K562 (cell line): Measurements from ENCODE around the gene MAP3K19. TPM values are rescaled to one million over a fixed set of nuclear protein-coding genes. Genes with fewer than 3 reads are reported as not detected.

Experiments
- ATAC-seq: fragments of 200-7000 bp; cut with Tn5 transposase; 3 replicates; pipeline ENCODE4 v1.9.1; 2020; ENCODE audit warnings: moderate library complexity
- BruUV-seq: library from RNA; stranded (reverse); fragments of 400-500 nt; replicated peaks from 2 replicates; lab custom pipeline; 2021; lab: Mats Ljungman, UMichigan
- CTCF ChIA-PET: fragments of 300-600 bp; formaldehyde crosslinking; extraction: SDS; loops from one replicate; lab custom pipeline; 2021; ENCODE audit warnings: low intra/inter-chr PET ratio; lab: Yijun Ruan, JAX
- POLR2A ChIA-PET: fragments of 300-600, 350-650 bp; sonication (Branson Sonifier 250); formaldehyde crosslinking; extraction: SDS; loops from one replicate; lab custom pipeline; 2021; ENCODE audit warnings: antibody characterized with exemption, inconsistent platforms; lab: Yijun Ruan, JAX
- DNase-seq, 4 experiments: peaks; one replicate each; pipeline versions ENCODE4 v3.0.0 to v3.0.0-alpha.2; 2011 to 2018; ENCODE audit warnings: low spot score in 3 of 4, mixed read lengths in 3 of 4; ENCODE audit errors: extremely low read depth in 1 of 4
- FAIRE-seq: peaks from 2 replicates; lab custom pipeline; 2011; peaks lifted over from hg19 to GRCh38; lab: Jason Lieb, UNC
- H2AFZ ChIP-seq: 2 replicates; pipeline ENCODE4 v1.6.0; 2011; ENCODE audit warnings: low read depth, low read length, control low read depth, inconsistent platforms
- H3K27ac ChIP-seq: fragments of 200-600 bp; 3 replicates; pipeline ENCODE4 v1.8.0; 2011; ENCODE audit warnings: low read depth, mild to moderate bottlenecking, control low read depth, inconsistent platforms, low read length, moderate library complexity, mixed read lengths; ENCODE audit errors: extremely low read depth
- H3K27me3 ChIP-seq, 2 experiments: fragments of 300-600 bp in 1 of 2; 2 replicates in 1 of 2; 3 replicates in 1 of 2; pipeline versions ENCODE4 v1.6.0 to v1.8.0; 2011; ENCODE audit warnings: inconsistent platforms in 2 of 2, low read length in 2 of 2, mild to moderate bottlenecking in 1 of 2, mixed read lengths in 1 of 2, moderate library complexity in 1 of 2; ENCODE audit not compliant: control insufficient read depth in 2 of 2, insufficient read depth in 2 of 2
- H3K36me3 ChIP-seq: fragments of 300-600 bp; 3 replicates; pipeline ENCODE4 v1.8.0; 2011; ENCODE audit warnings: mild to moderate bottlenecking, low read length, inconsistent platforms; ENCODE audit not compliant: control insufficient read depth, insufficient read depth
- H3K4me1 ChIP-seq, 2 experiments: fragments of 200-600 bp in 1 of 2; replicated peaks in 1 of 2; 2 replicates in 1 of 2; 3 replicates in 1 of 2; pipeline versions ENCODE4 v1.5.1 to v1.8.0; 2011; ENCODE audit warnings: inconsistent platforms in 2 of 2, low read length in 2 of 2, mild to moderate bottlenecking in 1 of 2, mixed read lengths in 1 of 2, moderate library complexity in 1 of 2; ENCODE audit not compliant: control insufficient read depth in 2 of 2, insufficient read depth in 2 of 2
- H3K4me2 ChIP-seq: 2 replicates; pipeline ENCODE4 v1.6.1; 2011; ENCODE audit warnings: low read length, control low read depth, inconsistent platforms, mixed read lengths; ENCODE audit not compliant: insufficient read depth
- H3K4me3 ChIP-seq: fragments of 200-600 bp; sonication (generic), shearing (Covaris generic); 2 replicates; pipeline ENCODE4 v1.5.1; 2016; ENCODE audit warnings: control low read depth, inconsistent platforms
- H3K79me2 ChIP-seq: fragments of 200-600 bp; 3 replicates; pipeline ENCODE4 v1.8.0; 2011; ENCODE audit warnings: low read length, inconsistent platforms; ENCODE audit not compliant: control insufficient read depth, insufficient read depth
- H3K9ac ChIP-seq, 2 experiments: 2 replicates each; pipeline versions ENCODE4 v1.6.0 to v1.6.1; 2011; ENCODE audit warnings: low read depth in 2 of 2, low read length in 2 of 2, control low read depth in 1 of 2, inconsistent platforms in 1 of 2, mild to moderate bottlenecking in 1 of 2, mixed read lengths in 1 of 2; ENCODE audit not compliant: insufficient read depth in 1 of 2
- H3K9me1 ChIP-seq: one replicate; pipeline ENCODE4 v1.6.0; 2011; ENCODE audit warnings: inconsistent platforms, mild to moderate bottlenecking, low read length, moderate library complexity; ENCODE audit not compliant: control insufficient read depth, insufficient read depth
- H3K9me3 ChIP-seq: replicated peaks from 2 replicates; pipeline ENCODE4 v1.5.1; 2011; ENCODE audit warnings: low read depth, low read length, inconsistent platforms; ENCODE audit not compliant: control insufficient read depth, insufficient read depth
- H4K20me1 ChIP-seq: replicated peaks from 2 replicates; pipeline ENCODE4 v1.6.1; 2011; ENCODE audit warnings: low read length, inconsistent platforms, mixed read lengths; ENCODE audit not compliant: control insufficient read depth, insufficient read depth
- AFF1 ChIP-seq, 2 experiments: fragments of 450-650 bp; IDR thresholded peaks; 2 replicates each; pipeline ENCODE4 v1.6.1; 2018; ENCODE audit warnings: mild to moderate bottlenecking in 2 of 2, low read depth in 1 of 2; ENCODE audit not compliant: partially characterized antibody in 2 of 2
- BRF2 ChIP-seq: IDR thresholded peaks from 3 replicates; pipeline ENCODE4 v1.6.1; 2011; ENCODE audit warnings: borderline replicate concordance, mild to moderate bottlenecking; ENCODE audit not compliant: insufficient read length, insufficient read depth
- CBX3 ChIP-seq, 2 experiments: IDR thresholded peaks; 1 replicate in 1 of 2; 2 replicates in 1 of 2; pipeline ENCODE4 v1.6.1; 2012; ENCODE audit warnings: inconsistent platforms in 2 of 2, low read length in 2 of 2, borderline replicate concordance in 1 of 2, control low read depth in 1 of 2
- CSDE1 ChIP-seq, 2 experiments: fragments of 450-650 bp; IDR thresholded peaks; 2 replicates each; pipeline ENCODE4 v1.6.1; 2016; ENCODE audit warnings: mild to moderate bottlenecking in 1 of 2
- E2F4 ChIP-seq: sonication (generic); formaldehyde crosslinking; IDR thresholded peaks from 2 replicates; pipeline ENCODE4 v1.8.0; 2022; ENCODE audit warnings: mild to moderate bottlenecking, low read depth, missing genetic modification reagents
- MCM2 ChIP-seq: fragments of 450-650 bp; IDR thresholded peaks from 2 replicates; pipeline ENCODE4 v1.6.1; 2017; ENCODE audit warnings: low read depth, mild to moderate bottlenecking
- RB1 ChIP-seq: fragments of 450-650 bp; IDR thresholded peaks from 2 replicates; pipeline ENCODE4 v1.6.1; 2017; ENCODE audit warnings: low read depth, mild to moderate bottlenecking
- TAL1 ChIP-seq: fragments of 450-650 bp; IDR thresholded peaks from 2 replicates; pipeline ENCODE4 v1.6.1; 2016; ENCODE audit warnings: mild to moderate bottlenecking
- TCF3 ChIP-seq: sonication (generic); formaldehyde crosslinking; IDR thresholded peaks from 2 replicates; pipeline ENCODE4 v1.4.0; 2020; ENCODE audit warnings: mild to moderate bottlenecking, missing genetic modification reagents
- ZBTB7A ChIP-seq: IDR thresholded peaks from 2 replicates; pipeline ENCODE4 v1.6.1; 2011; ENCODE audit warnings: low read depth, mild to moderate bottlenecking, low read length, moderate library complexity, borderline replicate concordance; ENCODE audit not compliant: control insufficient read depth
- ZBTB8A ChIP-seq: fragments of 450-650 bp; IDR thresholded peaks from 2 replicates; pipeline ENCODE4 v1.6.1; 2018; ENCODE audit warnings: mild to moderate bottlenecking, moderate library complexity; ENCODE audit not compliant: partially characterized antibody
- ZNF766 ChIP-seq: fragments of 200-800 bp; sonication (Bioruptor generic); conservative IDR thresholded peaks from 2 replicates; pipeline ENCODE4 v1.6.1; 2016; ENCODE audit warnings: missing genetic modification characterization, missing compliant biosample characterization
- in situ Hi-C: fragments of 300-500 bp; cut with MboI; formaldehyde crosslinking; loops from 4 replicates; pipeline ENCODE4 v1.15.0; 2018; ENCODE audit warnings: inconsistent platforms, mixed read lengths
- intact Hi-C: fragments of 100-400 bp; cut with micrococcal nuclease; formaldehyde crosslinking; loops from 2 replicates; pipeline ENCODE4 v1.14.2; 2022
- polyA plus RNA-seq, 8 experiments: library from polyadenylated mRNA; depleted of rRNA in 4 of 8; stranded (reverse) in 5 of 8; unstranded in 3 of 8; fragments of >200 nt; fragmentation: Nextera tagmentation in 2 of 8; fragmentation: Illumina TruSeq in 1 of 8; extraction: Ambion mirVana in 2 of 8; extraction: Trizol in 1 of 8; gene quantifications; 2 replicates each; pipeline versions ENCODE4 v1.2.1 to v1.2.3, GENCODE V29; 2011 to 2014; ENCODE audit warnings: inconsistent platforms in 1 of 8, missing spikeins in 1 of 8
- total RNA-seq, 7 experiments: library from RNA; depleted of rRNA in 6 of 7; stranded (reverse); fragments of >200 nt in 6 of 7; fragmentation: Illumina TruSeq in 2 of 7; extraction: Trizol in 2 of 7; gene quantifications; 2 replicates each; pipeline versions ENCODE4 v1.2.1 to v1.2.3, GENCODE V29; 2011 to 2021; ENCODE audit warnings: low replicate concordance in 1 of 7

Gene MAP3K19
- total and polyA plus RNA-seq, 9 of the 15 experiments (the other 6 are each of a cell fraction or from before 2014, with no cell fraction given), result 0.29 TPM; not detected in 8

- no peak for FAIRE-seq
- TF ChIP-seq E2F4 (CRISPR knock-in tag), result no peak
- no peak for TF ChIP-seq CSDE1 (IDR thresholded peaks at IDR 0.05)
- TF ChIP-seq AFF1 (IDR thresholded peaks at IDR 0.05; ENCODE audit: low read depth in 1 of 2, partially characterized antibody in 2 of 2), result no peak
- no peak for TF ChIP-seq ZNF766
- no peak for TF ChIP-seq TAL1
- TF ChIP-seq CBX3 (IDR thresholded peaks at IDR 0.05; ENCODE audit: borderline replicate concordance in 1 of 2, low read length in 2 of 2), result no peak
- TF ChIP-seq ZBTB8A, result no peak
- TF ChIP-seq ZBTB7A, result no peak
- no peak for TF ChIP-seq RB1
- no peak for TF ChIP-seq BRF2
- no peak for TF ChIP-seq TCF3
- no peak for TF ChIP-seq MCM2
- no peak for ATAC-seq
- Histone ChIP-seq H3K4me3 (no peak overlapping the region), H3K4me2 (no peak overlapping the region), H3K27me3 (no peaks in the 10 kb centered on the region), H3K36me3 (peaks cover 53% of the 10 kb centered on the region), H3K9me1 (no peaks in the 10 kb centered on the region), H3K9ac (no peak overlapping the region), H2AFZ (no peak overlapping the region), H3K9me3 (no peaks in the 10 kb centered on the region), H3K27ac (no peak overlapping the region), H4K20me1 (no peaks in the 10 kb centered on the region), H3K4me1 (no peaks in the 10 kb centered on the region; a peak in 1 of 5 replicates), H3K79me2 (peaks cover 71% of the 10 kb centered on the region)
- intact Hi-C loops (no loop called here), in situ Hi-C loops (no loop called here)
- no peak for DNase-seq
- no TSS peak for BruUV-seq
- POLR2A ChIA-PET, result interaction anchor here (0.6 kb wide), 1 partner anchor 14 kb away, joined by 3 read pairs; no protein-coding TSS in a partner anchor
- CTCF ChIA-PET, result interaction anchor here (0.6 kb wide), 1 partner anchor 20 kb away, joined by 3 read pairs; no protein-coding TSS in a partner anchor
Observed at GRCh38 chr2:135059577-135059976, 12.3 kb upstream of the MAP3K19 start.
